SK-N-SH treated with all-trans-retinoic acid at 6 μM for 48 hours (cell line): ENCODE measurements around the gene CASZ1.

Source experiments
- ARNTL ChIP-seq: fragments of 450-650 bp; formaldehyde crosslinking; IDR thresholded peaks from 2 replicates; pipeline ENCODE4 v1.5.0; 2020; ENCODE audit warnings: low read depth, mild to moderate bottlenecking, moderate library complexity, borderline replicate concordance
- ESRRG ChIP-seq: fragments of 250-450 bp; sonication (Bioruptor Pico); IDR thresholded peaks from 2 replicates; pipeline ENCODE4 v1.6.1; 2021; ENCODE audit warnings: mild to moderate bottlenecking
- OSR1 ChIP-seq: fragments of 250-450 bp; sonication (Bioruptor Pico); IDR thresholded peaks from 2 replicates; pipeline ENCODE4 v1.8.0; 2022; ENCODE audit warnings: moderate library complexity, mild to moderate bottlenecking, inconsistent platforms
- PATZ1 ChIP-seq: fragments of 250-450 bp; sonication (Bioruptor Pico); IDR thresholded peaks from 2 replicates; pipeline ENCODE4 v1.8.0; 2020; ENCODE audit warnings: mild to moderate bottlenecking, moderate library complexity, borderline replicate concordance
- POU6F1 ChIP-seq: fragments of 250-450 bp; sonication (Bioruptor Pico); IDR thresholded peaks from 2 replicates; pipeline ENCODE4 v1.8.0; 2021; ENCODE audit warnings: low read depth, mild to moderate bottlenecking, moderate library complexity, borderline replicate concordance
- PPARA ChIP-seq: fragments of 250-450 bp; sonication (Bioruptor Pico); IDR thresholded peaks from 2 replicates; pipeline ENCODE4 v1.5.0; 2020; ENCODE audit warnings: mild to moderate bottlenecking, borderline replicate concordance
- SNAI2 ChIP-seq: fragments of 250-450 bp; sonication (Bioruptor Pico); IDR thresholded peaks from 2 replicates; pipeline ENCODE4 v1.5.0; 2020; ENCODE audit warnings: mild to moderate bottlenecking, moderate library complexity
- TOX ChIP-seq: fragments of 250-450 bp; sonication (Bioruptor Pico); IDR thresholded peaks from 2 replicates; pipeline ENCODE4 v1.8.0; 2021; ENCODE audit warnings: mild to moderate bottlenecking, moderate library complexity, borderline replicate concordance
- ZFP3 ChIP-seq: fragments of 250-450 bp; sonication (Bioruptor Pico); IDR thresholded peaks from 2 replicates; pipeline ENCODE4 v1.5.0; 2020; ENCODE audit warnings: mild to moderate bottlenecking, moderate library complexity
- TF ChIP-seq, protein P1 (sequence below): fragments of 250-450 bp; sonication (Bioruptor Pico); IDR thresholded peaks from 2 replicates; pipeline ENCODE4 v1.5.1; 2020; ENCODE audit warnings: low read depth, mild to moderate bottlenecking, moderate library complexity

DNA sequence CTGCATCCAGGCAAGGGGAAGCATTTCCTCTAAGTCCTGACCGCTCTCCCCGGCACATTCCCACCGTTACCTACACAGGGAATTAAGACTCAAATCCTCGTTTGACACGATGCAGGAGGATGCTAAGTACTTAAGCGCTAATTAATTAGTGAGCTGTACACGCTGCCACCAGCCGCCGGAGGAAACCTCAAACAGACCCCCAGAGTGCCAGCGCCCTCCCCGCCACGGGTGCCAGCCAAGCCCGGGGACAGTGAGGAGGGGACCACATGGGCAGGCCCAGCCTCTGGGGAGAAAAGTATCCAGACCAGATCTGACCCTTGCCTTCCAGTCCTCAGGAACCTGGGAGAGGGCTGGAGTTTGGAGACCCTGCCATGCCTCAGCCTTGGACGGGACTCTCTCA is 17.4 kb upstream of the CASZ1 start:
- TF ChIP-seq PATZ1 (CRISPR knock-in tag) (no peak), ZFP3 (CRISPR knock-in tag) (no peak), ARNTL (CRISPR knock-in tag) (no peak), PPARA (CRISPR knock-in tag) (no peak), TOX (CRISPR knock-in tag) (no peak), SNAI2 (CRISPR knock-in tag) (no peak), POU6F1 (CRISPR knock-in tag) (no peak), ESRRG (no peak), OSR1 (CRISPR knock-in tag) (no peak)
- TF ChIP-seq, protein P1, sequence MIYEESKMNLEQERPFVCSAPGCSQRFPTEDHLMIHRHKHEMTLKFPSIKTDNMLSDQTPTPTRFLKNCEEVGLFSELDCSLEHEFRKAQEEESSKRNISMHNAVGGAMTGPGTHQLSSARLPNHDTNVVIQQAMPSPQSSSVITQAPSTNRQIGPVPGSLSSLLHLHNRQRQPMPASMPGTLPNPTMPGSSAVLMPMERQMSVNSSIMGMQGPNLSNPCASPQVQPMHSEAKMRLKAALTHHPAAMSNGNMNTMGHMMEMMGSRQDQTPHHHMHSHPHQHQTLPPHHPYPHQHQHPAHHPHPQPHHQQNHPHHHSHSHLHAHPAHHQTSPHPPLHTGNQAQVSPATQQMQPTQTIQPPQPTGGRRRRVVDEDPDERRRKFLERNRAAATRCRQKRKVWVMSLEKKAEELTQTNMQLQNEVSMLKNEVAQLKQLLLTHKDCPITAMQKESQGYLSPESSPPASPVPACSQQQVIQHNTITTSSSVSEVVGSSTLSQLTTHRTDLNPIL (CRISPR knock-in tag): no peak
